ENCODE data around the gene MAP1B.

Gene MAP1B

GRCh38 chr5:72134226-72134899 is 27.1 kb downstream of the MAP1B start:
- no peak for DNase-seq

GRCh38 chr5:72137826-72138409 is 30.6 kb downstream of the MAP1B start:
- DNase-seq = peak; percentile 40

GRCh38 chr5:72138943-72139521 is 31.8 kb downstream of the MAP1B start:
- DNase-seq = no peak

DNA sequence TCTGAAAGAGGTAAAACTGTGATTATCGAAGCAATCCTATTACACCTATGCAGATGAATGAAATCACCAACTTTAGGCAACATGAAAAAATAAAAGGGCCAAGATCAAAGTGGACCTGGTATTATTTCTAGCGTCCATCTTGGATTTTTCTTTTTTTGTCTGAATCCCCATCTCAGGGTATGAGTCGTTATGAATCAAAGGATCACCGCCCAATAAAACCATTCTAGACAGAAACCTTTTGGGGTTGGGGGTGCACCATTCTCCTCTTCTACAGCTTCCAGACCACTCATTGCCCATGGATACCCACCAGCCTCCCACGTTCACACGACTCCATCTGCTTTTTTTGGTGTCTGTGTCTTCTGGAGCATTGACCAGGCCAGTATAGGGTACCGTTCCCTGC is 33.4 kb downstream of the MAP1B start:
- no peak for DNase-seq

DNA sequence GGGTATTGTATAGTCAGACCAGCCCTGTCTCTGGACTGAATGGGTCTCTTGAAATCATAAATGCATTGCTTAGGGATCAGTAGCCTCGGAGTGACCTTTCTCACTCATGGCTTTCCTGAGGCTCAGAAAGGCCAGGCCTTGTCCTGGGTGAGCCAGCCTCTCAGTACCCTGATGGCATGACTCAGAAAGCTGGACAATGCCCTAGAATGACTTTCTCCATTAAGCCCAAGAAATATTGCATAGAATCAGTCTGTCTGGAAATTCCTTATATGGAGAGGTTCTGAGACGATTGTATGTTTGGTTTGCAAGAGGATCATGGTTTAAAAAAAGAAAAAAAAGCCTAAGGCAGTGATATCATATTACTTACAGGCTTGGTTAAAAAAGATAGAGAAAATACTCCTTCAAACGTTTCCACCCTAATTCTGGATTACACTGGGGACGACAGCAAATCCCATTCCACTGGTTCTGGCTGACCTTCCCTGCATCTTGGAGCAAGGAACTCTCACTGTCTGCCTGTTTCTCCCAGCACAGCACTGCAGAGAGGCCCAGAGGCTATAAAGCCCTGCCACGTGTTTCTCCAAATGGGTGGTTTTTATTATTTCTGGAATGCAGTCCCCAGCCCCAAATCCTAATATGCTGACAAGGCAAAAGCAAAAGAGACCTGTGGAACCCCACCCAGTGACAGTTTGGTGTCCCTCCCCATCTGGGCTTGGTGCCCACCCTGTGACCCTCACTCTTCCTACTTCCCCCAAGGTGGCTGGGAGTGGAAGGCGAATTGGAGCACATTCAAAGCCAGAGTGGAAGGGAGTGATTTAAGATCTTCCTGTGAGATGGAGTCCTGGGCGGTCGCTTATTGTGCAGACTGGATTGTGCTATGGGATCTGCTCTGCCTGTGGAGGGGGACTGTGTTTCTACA is 34.4 kb downstream of the MAP1B start:
- no peak for DNase-seq

DNA sequence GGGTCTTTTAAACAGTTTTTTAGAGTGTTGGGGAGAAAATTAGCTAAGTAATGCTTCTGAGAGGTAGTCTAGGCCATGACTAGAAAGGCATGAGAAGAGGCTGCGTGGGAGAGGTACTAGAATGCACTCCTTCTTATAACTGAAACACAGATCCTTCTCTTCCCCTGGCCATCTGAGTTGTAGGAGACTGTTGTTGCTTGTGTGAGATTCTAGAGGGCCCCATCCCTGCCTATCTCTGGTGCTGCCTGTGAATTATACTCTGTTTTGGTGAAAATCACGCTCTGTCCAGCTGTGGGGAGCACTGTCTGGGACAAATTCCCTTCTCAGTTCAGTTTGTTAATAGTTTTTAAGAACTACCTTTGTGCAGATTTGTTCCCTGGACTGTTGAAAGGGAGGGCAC is 37.5 kb downstream of the MAP1B start:
- DNase-seq = no peak

GRCh38 chr5:72145348-72145747 is 38.1 kb downstream of the MAP1B start:
- no peak for DNase-seq

- DNase-seq = no peak
Observed at GRCh38 chr5:72146056-72146455, 38.8 kb downstream of the MAP1B start.

DNA sequence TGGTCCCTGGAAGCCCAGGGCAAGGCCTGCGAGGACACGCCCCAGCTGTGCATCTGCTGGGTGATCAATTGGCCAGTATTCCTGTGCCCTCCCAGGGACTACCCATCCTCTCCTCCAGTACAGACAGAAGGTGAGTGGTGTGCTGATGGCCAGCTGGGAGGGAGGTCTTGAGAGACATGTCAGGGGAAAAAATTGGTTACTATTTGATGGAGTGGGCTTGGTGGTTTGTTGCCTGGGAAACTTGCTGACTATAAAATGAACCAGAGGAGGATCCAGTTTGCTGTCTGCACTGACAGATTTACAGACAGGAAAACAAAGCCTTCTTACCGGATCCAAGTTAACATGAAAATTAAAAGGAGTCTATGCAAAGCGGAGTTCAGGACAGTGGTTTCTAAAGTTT is 40.3 kb downstream of the MAP1B start:
- DNase-seq = no peak

- DNase-seq = no peak
Observed at GRCh38 chr5:72149742-72150141, 42.5 kb downstream of the MAP1B start.

GRCh38 chr5:72151169-72151568 is 43.9 kb downstream of the MAP1B start:
- no peak for DNase-seq

GRCh38 chr5:72151646-72152045 is 44.4 kb downstream of the MAP1B start:
- DNase-seq = no peak

DNA sequence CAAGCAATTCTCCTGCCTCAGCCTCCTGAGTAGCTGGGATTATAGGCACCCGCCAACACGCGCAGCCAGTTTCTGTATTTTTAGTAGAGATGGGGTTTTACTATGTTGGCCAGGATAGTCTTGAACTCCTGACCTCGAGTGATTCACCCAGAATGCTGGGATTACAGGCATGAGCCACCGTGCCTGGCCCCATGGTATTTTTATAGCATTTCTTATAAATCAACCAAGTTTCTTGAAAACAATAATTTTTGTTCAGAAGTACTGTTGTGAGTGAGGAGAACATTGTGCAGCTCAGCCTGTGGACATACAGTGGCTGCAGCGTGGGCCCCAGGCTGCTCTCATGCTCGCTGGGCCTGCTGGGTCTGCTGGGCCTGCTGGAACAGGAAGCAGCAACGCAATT is 45.3 kb downstream of the MAP1B start:
- no peak for DNase-seq

DNA sequence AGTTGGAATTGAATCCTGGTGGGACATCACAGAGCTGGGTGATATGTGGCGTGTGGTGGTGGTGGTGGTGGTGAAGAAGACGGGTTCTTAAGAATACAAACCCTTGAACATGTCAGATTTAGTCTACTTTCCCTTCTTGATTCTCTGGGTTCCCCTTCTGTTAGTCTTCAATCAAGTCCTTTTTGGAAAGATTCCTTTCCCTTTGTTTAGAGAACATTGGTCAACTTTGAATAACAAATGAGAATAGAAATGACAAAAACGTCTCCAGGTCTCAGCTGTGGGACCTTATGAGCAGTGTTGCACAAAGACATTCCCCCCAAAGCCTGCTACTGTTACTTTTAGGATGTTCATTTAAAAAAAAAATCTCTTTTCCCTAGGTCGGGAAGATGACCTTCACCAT is 46.3 kb downstream of the MAP1B start:
- no peak for DNase-seq

GRCh38 chr5:72154076-72154756 is 46.9 kb downstream of the MAP1B start:
- no peak for DNase-seq

DNA sequence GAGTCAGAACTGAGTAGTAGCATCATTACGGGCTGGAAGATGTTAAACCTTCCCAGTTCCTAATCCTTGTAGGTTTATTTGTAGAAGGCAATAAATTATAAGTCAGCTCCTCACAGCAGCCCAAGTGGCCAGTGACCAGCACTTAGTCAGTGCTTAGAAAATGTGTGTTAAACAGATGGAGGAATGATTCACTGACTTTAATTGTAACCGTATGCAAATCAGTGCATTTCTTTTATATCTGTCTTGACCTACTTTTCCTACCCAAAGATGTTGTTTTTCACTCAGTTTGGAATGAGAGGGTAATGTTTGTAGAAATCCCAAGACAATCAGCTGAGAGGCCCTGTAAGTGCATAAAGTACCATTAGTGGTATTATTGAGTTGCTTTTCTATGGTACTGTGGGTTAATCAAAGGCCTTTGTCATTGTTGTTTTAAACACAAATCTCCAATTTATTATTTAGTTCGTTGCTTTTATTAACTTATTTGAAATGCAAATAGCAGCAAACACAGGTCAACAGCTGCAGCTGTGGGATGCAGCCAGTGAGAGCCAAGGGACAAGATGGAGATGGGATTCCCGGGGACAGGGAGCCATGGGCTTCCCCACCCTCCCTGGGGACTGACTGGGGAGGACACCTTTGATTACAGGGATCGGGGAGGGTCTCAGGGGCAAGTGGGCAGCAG is 49.8 kb downstream of the MAP1B start:
- DNase-seq = no peak

DNA sequence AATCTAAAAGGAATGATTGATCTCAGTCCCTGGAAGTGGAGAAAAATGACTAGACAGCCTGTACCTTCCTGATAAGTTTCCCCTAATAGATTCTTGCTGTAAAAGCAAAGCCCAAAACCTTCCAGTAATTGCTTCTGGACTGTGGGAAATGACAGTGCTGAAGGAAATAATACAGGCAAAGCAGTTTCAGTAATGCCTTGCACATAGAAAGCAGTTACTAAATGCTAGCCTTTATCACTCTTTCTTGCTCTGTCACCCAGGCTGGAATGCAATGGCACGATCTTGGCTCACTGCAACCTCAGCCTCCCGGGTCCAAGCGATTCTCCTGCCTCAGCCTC is 50.3 kb downstream of the MAP1B start:
- DNase-seq = no peak

GRCh38 chr5:72159501-72159911 is 52.2 kb downstream of the MAP1B start:
- DNase-seq = no peak

- no peak for DNase-seq
Observed at GRCh38 chr5:72160329-72160728, 53.1 kb downstream of the MAP1B start.

DNA sequence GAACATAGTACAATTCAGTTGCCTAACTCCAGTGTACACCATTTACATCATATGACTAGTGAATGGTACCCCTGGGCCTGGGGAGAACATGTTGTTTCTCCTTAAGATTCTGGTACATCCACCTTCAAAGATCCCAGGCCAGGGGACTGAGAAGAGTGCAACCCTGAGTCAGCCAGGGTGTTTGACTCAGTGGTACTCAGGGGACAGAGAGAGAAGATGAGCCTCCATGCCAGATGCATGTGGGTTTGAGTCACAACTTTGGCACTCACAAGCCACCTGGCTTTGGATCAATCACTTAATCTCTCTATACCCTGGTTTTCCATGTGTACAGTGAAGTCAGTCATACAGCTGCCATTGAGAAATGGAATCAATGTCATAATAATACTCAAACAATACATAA is 53.7 kb downstream of the MAP1B start:
- no peak for DNase-seq

GRCh38 chr5:72161951-72162350 is 54.7 kb downstream of the MAP1B start:
- no peak for DNase-seq

DNA sequence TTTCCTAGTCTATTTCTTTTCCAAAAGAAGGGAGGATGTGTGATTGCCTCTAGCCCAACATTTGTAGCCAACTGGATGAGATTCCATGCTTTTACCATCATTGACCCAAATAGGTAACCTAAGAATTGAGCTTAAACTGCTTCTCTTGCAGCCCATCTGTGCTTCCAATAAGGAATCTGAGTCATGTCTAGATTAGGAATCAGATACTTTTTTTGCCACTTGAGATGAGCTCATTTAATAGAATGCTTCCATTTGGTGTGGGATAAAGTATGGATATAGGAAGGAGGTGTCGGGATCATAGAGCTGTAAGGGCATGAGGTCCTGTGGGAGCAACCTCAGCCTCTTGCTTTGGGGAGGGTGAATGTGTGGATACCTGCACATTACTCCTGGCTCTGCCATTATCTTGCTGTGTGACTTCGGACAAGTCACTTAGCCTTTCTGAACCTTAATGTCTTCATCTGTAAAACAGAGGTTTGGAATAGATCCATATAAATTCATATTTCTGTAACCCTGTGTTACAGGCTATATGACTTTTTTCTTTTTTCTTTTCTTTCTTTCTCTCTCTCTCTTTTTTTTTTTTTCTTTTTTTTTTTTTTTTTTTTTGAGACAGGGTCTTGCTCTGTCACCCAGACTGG is 56.2 kb downstream of the MAP1B start:
- no peak for DNase-seq

All from CD4-positive, alpha-beta T cell treated with Interleukin-17A for 1 hour (primary cell).